Ecto neural progenitor cell (in vitro differentiated cells): ENCODE results near the gene NUP42.

Experiments used
- DNase-seq: peaks from one replicate; pipeline ENCODE4 v3.0.0-alpha.2; 2018; ENCODE audit warnings: low spot score

The NUP42 gene

GRCh38 chr7:23234569-23235296 lies 52.9 kb downstream of the NUP42 start:
- no peak for DNase-seq

GRCh38 chr7:23235813-23236221 lies 54.0 kb downstream of the NUP42 start:
- no peak for DNase-seq

GRCh38 chr7:23237000-23237399 lies 55.2 kb downstream of the NUP42 start:
- DNase-seq = no peak

- DNase-seq = no peak
Measured at GRCh38 chr7:23238983-23239652, 57.3 kb downstream of the NUP42 start.

- no peak for DNase-seq
Measured at GRCh38 chr7:23239698-23240097, 57.9 kb downstream of the NUP42 start.

GRCh38 chr7:23242321-23242720 lies 60.5 kb downstream of the NUP42 start:
- no peak for DNase-seq

GRCh38 chr7:23242935-23243334 lies 61.1 kb downstream of the NUP42 start:
- DNase-seq = no peak

GRCh38 chr7:23246555-23246954 lies 64.7 kb downstream of the NUP42 start, which contains the start of gene GPNMB:
TSS of gene GPNMB (plus strand) at chr7:23246775. CDS start at chr7:23246858, 83 bp downstream.
- no peak for DNase-seq

- DNase-seq = no peak
Measured at GRCh38 chr7:23247046-23247602, 65.3 kb downstream of the NUP42 start.

GRCh38 chr7:23247603-23248335 lies 65.9 kb downstream of the NUP42 start:
- peak; percentile 56 for DNase-seq

GRCh38 chr7:23249486-23249885 lies 67.6 kb downstream of the NUP42 start:
- DNase-seq = no peak
